H1 (cell line): ENCODE measurements around the gene KCNE3. TPM values are rescaled to one million over a fixed set of nuclear protein-coding genes. Genes with fewer than 3 reads are reported as not detected.

Source experiments
- CTCF ChIA-PET: fragments of 300-600 bp; sonication (Branson Sonifier 250); formaldehyde crosslinking; loops from one replicate; lab custom pipeline; 2021; ENCODE audit not compliant: partially characterized antibody; lab: Charles Lee
- POLR2A ChIA-PET: fragments of 300-600 bp; sonication (Branson Sonifier 250); formaldehyde crosslinking; loops from one replicate; lab custom pipeline; 2021; ENCODE audit warnings: inconsistent platforms; ENCODE audit not compliant: partially characterized antibody; lab: Charles Lee
- DNase-seq, 2 experiments: peaks; one replicate each; pipeline versions ENCODE4 v3.0.0 to v3.0.0-alpha.2; 2010 to 2022; ENCODE audit warnings: low spot score in 2 of 2, low read depth in 1 of 2, mixed read lengths in 1 of 2
- FAIRE-seq: peaks from 2 replicates; lab custom pipeline; 2011; peaks lifted over from hg19 to GRCh38; lab: Jason Lieb, UNC
- H2AFZ ChIP-seq: 2 replicates; pipeline ENCODE4 v1.8.1; 2012; ENCODE audit warnings: low read length, inconsistent platforms
- H2AK5ac ChIP-seq: 2 replicates; pipeline ENCODE4 v1.6.1; 2013; ENCODE audit warnings: low read depth, low read length
- H2BK120ac ChIP-seq: replicated peaks from 2 replicates; pipeline ENCODE3; 2013; ENCODE audit warnings: low read depth, low read length, inconsistent platforms
- H2BK12ac ChIP-seq: 2 replicates; pipeline ENCODE4 v1.6.1; 2013; ENCODE audit warnings: low read depth, low read length
- H2BK15ac ChIP-seq: 2 replicates; pipeline ENCODE4 v1.6.1; 2013; ENCODE audit warnings: low read length
- H2BK20ac ChIP-seq: 2 replicates; pipeline ENCODE4 v1.6.1; 2013; ENCODE audit warnings: low read length
- H2BK5ac ChIP-seq: 2 replicates; pipeline ENCODE4 v1.6.1; 2013; ENCODE audit warnings: low read depth, low read length
- H3K14ac ChIP-seq: 2 replicates; pipeline ENCODE4 v1.6.1; 2013; ENCODE audit warnings: inconsistent platforms; ENCODE audit not compliant: insufficient read length
- H3K18ac ChIP-seq: 2 replicates; pipeline ENCODE4 v1.6.1; 2013; ENCODE audit warnings: low read length; ENCODE audit errors: extremely low read depth
- H3K23ac ChIP-seq: 2 replicates; pipeline ENCODE4 v1.6.1; 2013; ENCODE audit warnings: inconsistent platforms; ENCODE audit not compliant: insufficient read length
- H3K23me2 ChIP-seq: 2 replicates; pipeline ENCODE4 v1.6.1; 2013; ENCODE audit warnings: low read depth, low read length
- H3K27ac ChIP-seq: 2 replicates; pipeline ENCODE4 v1.6.1; 2011; ENCODE audit warnings: low read depth, low read length, inconsistent platforms
- H3K27me3 ChIP-seq, 4 experiments: replicated peaks in 1 of 4; 1 replicate in 1 of 4; 2 replicates in 3 of 4; pipeline versions ENCODE4 v1.6.1 to v1.8.1; 2011 to 2013; ENCODE audit warnings: low read length in 3 of 4, mild to moderate bottlenecking in 3 of 4, inconsistent platforms in 2 of 4, mixed read lengths in 2 of 4, moderate library complexity in 1 of 4; ENCODE audit not compliant: control insufficient read depth in 3 of 4, insufficient read depth in 3 of 4; ENCODE audit errors: extremely low read depth in 1 of 4
- H3K36me3 ChIP-seq, 4 experiments: 2 replicates each; pipeline versions ENCODE4 v1.6.1 to v1.8.1; 2011 to 2013; ENCODE audit warnings: mild to moderate bottlenecking in 4 of 4, low read length in 3 of 4, moderate library complexity in 2 of 4, control low read depth in 1 of 4, inconsistent platforms in 1 of 4; ENCODE audit not compliant: insufficient read depth in 4 of 4, control insufficient read depth in 2 of 4
- H3K4ac ChIP-seq: replicated peaks from 2 replicates; pipeline ENCODE3; 2013; ENCODE audit warnings: low read length, low read depth, mixed read lengths, inconsistent platforms; ENCODE audit not compliant: insufficient read length
- H3K4me1 ChIP-seq, 4 experiments: replicated peaks in 1 of 4; 1 replicate in 1 of 4; 2 replicates in 3 of 4; pipeline versions ENCODE4 v1.6.1 to v1.8.1; 2011 to 2013; ENCODE audit warnings: low read length in 3 of 4, inconsistent platforms in 2 of 4, mixed read lengths in 1 of 4; ENCODE audit not compliant: insufficient read depth in 4 of 4, control insufficient read depth in 3 of 4
- H3K4me2 ChIP-seq, 2 experiments: 2 replicates each; pipeline versions ENCODE4 v1.6.1 to v1.8.1; 2011 to 2013; ENCODE audit warnings: low read depth in 2 of 2, low read length in 2 of 2, control low read depth in 1 of 2, inconsistent platforms in 1 of 2, mild to moderate bottlenecking in 1 of 2; ENCODE audit not compliant: insufficient read depth in 1 of 2
- H3K4me3 ChIP-seq, 4 experiments: fragments of 200-600, 300-600 bp in 1 of 4; sonication (generic), shearing (Covaris generic), sonication (Bioruptor Twin) in 1 of 4; 2 replicates each; pipeline versions ENCODE4 v1.5.1 to v1.8.1; 2011 to 2016; ENCODE audit warnings: low read length in 4 of 4, low read depth in 3 of 4, control low read depth in 2 of 4, inconsistent platforms in 2 of 4, mild to moderate bottlenecking in 2 of 4, mixed read lengths in 1 of 4, moderate library complexity in 1 of 4; ENCODE audit not compliant: insufficient read depth in 2 of 4; ENCODE audit errors: extremely low read depth in 1 of 4
- H3K56ac ChIP-seq: replicated peaks from 2 replicates; pipeline ENCODE3; 2013; ENCODE audit warnings: low read depth, mild to moderate bottlenecking, mixed read lengths, low read length, inconsistent platforms; ENCODE audit not compliant: insufficient read length
- H3K79me1 ChIP-seq: 2 replicates; pipeline ENCODE4 v1.6.1; 2013; ENCODE audit warnings: low read depth, low read length, control low read depth
- H3K79me2 ChIP-seq, 2 experiments: 2 replicates each; pipeline versions ENCODE4 v1.6.1 to v1.8.1; 2012 to 2013; ENCODE audit warnings: low read length in 2 of 2, mild to moderate bottlenecking in 2 of 2, inconsistent platforms in 1 of 2; ENCODE audit not compliant: insufficient read depth in 2 of 2, control insufficient read depth in 1 of 2
- H3K9ac ChIP-seq, 4 experiments: replicated peaks in 1 of 4; 1 replicate in 1 of 4; 2 replicates in 3 of 4; pipeline versions ENCODE4 v1.6.1 to v1.8.1; 2011 to 2013; ENCODE audit warnings: low read depth in 3 of 4, low read length in 3 of 4, control low read depth in 2 of 4, mild to moderate bottlenecking in 2 of 4, moderate library complexity in 2 of 4, inconsistent platforms in 1 of 4; ENCODE audit errors: extremely low read depth in 1 of 4
- H3K9me3 ChIP-seq, 2 experiments: 2 replicates each; pipeline versions ENCODE4 v1.6.1 to v1.8.1; 2012 to 2013; ENCODE audit warnings: mild to moderate bottlenecking in 2 of 2, moderate library complexity in 2 of 2, control low read depth in 1 of 2, inconsistent platforms in 1 of 2, low read depth in 1 of 2, low read length in 1 of 2, mixed read lengths in 1 of 2; ENCODE audit not compliant: insufficient read depth in 2 of 2
- H4K20me1 ChIP-seq, 2 experiments: replicated peaks in 1 of 2; 2 replicates each; pipeline versions ENCODE3 to v1.8.1; 2011 to 2013; ENCODE audit warnings: inconsistent platforms in 2 of 2, low read length in 2 of 2, mild to moderate bottlenecking in 1 of 2; ENCODE audit not compliant: insufficient read depth in 2 of 2, control insufficient read depth in 1 of 2
- H4K5ac ChIP-seq: 2 replicates; pipeline ENCODE4 v1.6.1; 2013; ENCODE audit warnings: low read length, low read depth, mixed read lengths, inconsistent platforms; ENCODE audit not compliant: insufficient read length
- H4K8ac ChIP-seq: 2 replicates; pipeline ENCODE4 v1.8.0; 2013; ENCODE audit warnings: mild to moderate bottlenecking, moderate library complexity, low read length, inconsistent platforms; ENCODE audit not compliant: insufficient read depth; ENCODE audit errors: extremely low read depth
- H4K91ac ChIP-seq: replicated peaks from 2 replicates; pipeline ENCODE3; 2013; ENCODE audit warnings: low read length, mixed read lengths, inconsistent platforms; ENCODE audit not compliant: insufficient read length
- JUND ChIP-seq: IDR thresholded peaks from 2 replicates; pipeline ENCODE4 v1.6.1; 2011; ENCODE audit warnings: mild to moderate bottlenecking, improper control_type of control experiment, low read length
- SIRT6 ChIP-seq: IDR thresholded peaks from one replicate; pipeline ENCODE4 v1.7.1; 2012; ENCODE audit warnings: low read length, inconsistent platforms
- WGBS, 2 experiments: shearing (Covaris generic) in 1 of 2; methylation state at CpG; one replicate each; pipeline versions ENCODE4 v1.1.6 to v1.1.7; 2013 to 2015; ENCODE audit warnings: low lambda C conversion rate in 2 of 2, mixed read lengths in 2 of 2, inconsistent platforms in 1 of 2, low coverage in 1 of 2, missing lambda C conversion rate in 1 of 2; ENCODE audit not compliant: insufficient replicate concordance in 2 of 2, insufficient coverage in 1 of 2, insufficient read length in 1 of 2; ENCODE audit errors: extremely low coverage in 1 of 2, missing lambda C conversion rate in 1 of 2; 5-methylcytosine and 5-hydroxymethylcytosine counted together
- polyA plus RNA-seq, 7 experiments: library from polyadenylated mRNA; depleted of rRNA in 3 of 7; stranded (reverse) in 5 of 7; unstranded in 2 of 7; fragments of >200 nt in 5 of 7; fragments of 200-250 nt in 2 of 7; gene quantifications; 1 replicate in 5 of 7; 2 replicates in 1 of 7; 4 replicates in 1 of 7; pipeline versions ENCODE4 v1.2.1 to v1.2.3, GENCODE V29; 2011 to 2013; ENCODE audit warnings: missing spikeins in 2 of 7, mixed read lengths in 2 of 7
- total RNA-seq: library from RNA; stranded (reverse); fragmentation: NEBNext Ultra II Directional; extraction: Animal tissue kit (Norgen Biotek cat#: 25700); gene quantifications from 2 replicates; pipeline ENCODE4 v1.2.1, GENCODE V29; 2021

Gene KCNE3
- total and polyA plus RNA-seq, 2 of the 8 experiments (the other 6 are each of a cell fraction or from before 2014, with no cell fraction given), result 1.9 to 3.5 TPM

GRCh38 chr11:74471037-74471436, 3.7 kb upstream of the KCNE3 start:
- H3K79me1 ChIP-seq, result no peaks in the 10 kb centered on the region
- no peak overlapping the region for H2BK20ac ChIP-seq
- H2BK12ac ChIP-seq, result no peak overlapping the region
- H4K5ac ChIP-seq, result no peak overlapping the region
- H3K27ac ChIP-seq, result no peak overlapping the region
- TF ChIP-seq SIRT6 (no peak), JUND (no peak)
- TF ChIP-seq, all 59 proteins: peak for 0
- Histone ChIP-seq H3K4me1 (peaks cover 4 to 11% (median 10%) of the 10 kb centered on the region in 4 experiments), H4K91ac (no peak overlapping the region), H2BK120ac (no peak overlapping the region), H2BK15ac (no peak overlapping the region), H3K14ac (no peak overlapping the region), H3K9me3 (no peaks in the 10 kb centered on the region), H3K79me2 (no peaks in the 10 kb centered on the region), H4K8ac (no peak overlapping the region), H2BK5ac (no peak overlapping the region), H2AK5ac (no peak overlapping the region), H2AFZ (no peak overlapping the region), H3K36me3 (no peaks in the 10 kb centered on the region), H3K9ac (no peak overlapping the region), H3K4me2 (no peak overlapping the region), H3K18ac (no peak overlapping the region), H3K4ac (no peak overlapping the region), H3K27me3 (peaks cover 0 to 5% (median 0%) of the 10 kb centered on the region in 4 experiments; a peak in 2 of 7 replicates), H3K4me3 (no peak overlapping the region), H3K23me2 (no peaks in the 10 kb centered on the region; the same call in 1 of the 2 replicates), H3K23ac (no peak overlapping the region), H4K20me1 (no peaks in the 10 kb centered on the region), H3K56ac (no peak overlapping the region)
- ChIA-PET CTCF (interaction anchor here (0.6 to 1.5 kb wide), 8 partner anchors 18 to 1037 kb away, joined by 3 to 6 read pairs (median 4); no protein-coding TSS in a partner anchor), POLR2A (no interaction called here)
- no peak for FAIRE-seq
- whole genome bisulfite sequencing, 2 experiments, result 94% methylated on average over 1 of the region's 1 CpG; no CpG with 5 or more reads in 1 of the 2 experiments
- DNase-seq, result no peak
